GM12891 (cell line): ENCODE measurements around the gene CCDC70.

Experiments used
- DNase-seq: peaks from one replicate; pipeline ENCODE4 v3.0.0; 2011; ENCODE audit warnings: low spot score; ENCODE audit not compliant: insufficient read length
- FAIRE-seq: peaks from 2 replicates; lab custom pipeline; 2011; peaks lifted over from hg19 to GRCh38; lab: Jason Lieb, UNC
- PAX5 ChIP-seq: IDR thresholded peaks from 2 replicates; pipeline ENCODE4 v1.6.1; 2011; ENCODE audit warnings: low read length, moderate library complexity, mild to moderate bottlenecking; ENCODE audit not compliant: insufficient read depth, severe bottlenecking
- POLR2A ChIP-seq: IDR thresholded peaks from 2 replicates; pipeline ENCODE4 v1.6.1; 2011; ENCODE audit warnings: low read depth, low read length, control low read depth
- POLR2AphosphoS5 ChIP-seq: IDR thresholded peaks from 2 replicates; pipeline ENCODE4 v1.6.1; 2011; ENCODE audit warnings: low read depth, low read length, control low read depth
- POU2F2 ChIP-seq: IDR thresholded peaks from 2 replicates; pipeline ENCODE4 v1.6.1; 2011; ENCODE audit warnings: low read depth, mild to moderate bottlenecking, control low read depth, low read length, moderate library complexity
- SPI1 ChIP-seq: IDR thresholded peaks from 2 replicates; pipeline ENCODE4 v1.6.1; 2011; ENCODE audit warnings: low read depth, low read length, control low read depth
- TAF1 ChIP-seq: IDR thresholded peaks from 2 replicates; pipeline ENCODE4 v1.6.1; 2011; ENCODE audit warnings: low read depth, low read length, control low read depth

CCDC70 gene

GRCh38 chr13:51839711-51840540 lies 21.8 kb upstream of the CCDC70 start:
- DNase-seq (no peak), FAIRE-seq (no peak)
- no peak for TF ChIP-seq POLR2AphosphoS5
- TF ChIP-seq SPI1, result no peak
- no peak for TF ChIP-seq PAX5

DNA sequence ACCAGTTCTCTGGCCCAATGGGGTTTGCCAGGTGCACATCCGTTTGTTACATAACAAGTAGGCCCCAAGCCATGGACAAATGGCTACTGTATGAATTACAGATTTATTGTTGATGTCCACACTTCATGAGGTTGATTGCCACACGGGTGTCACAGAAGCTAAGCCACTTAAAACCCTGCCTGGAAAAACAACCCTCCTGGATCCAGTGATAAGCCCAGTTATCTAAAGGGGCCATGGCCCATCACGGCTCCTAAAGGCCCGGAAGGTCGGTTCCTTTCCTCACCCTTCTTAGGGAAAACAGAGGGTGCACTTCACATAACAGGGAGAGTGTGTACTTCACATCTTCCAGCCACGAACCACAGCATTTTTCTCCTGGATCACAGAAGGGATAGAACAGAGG lies 20.9 kb upstream of the CCDC70 start:
- FAIRE-seq, result no peak
- no peak for DNase-seq
- TF ChIP-seq PAX5, result no peak
- TF ChIP-seq POU2F2, result no peak
- TF ChIP-seq SPI1, result no peak
- TF ChIP-seq POLR2A, result no peak
- no peak for TF ChIP-seq POLR2AphosphoS5
- TF ChIP-seq TAF1, result no peak

DNA sequence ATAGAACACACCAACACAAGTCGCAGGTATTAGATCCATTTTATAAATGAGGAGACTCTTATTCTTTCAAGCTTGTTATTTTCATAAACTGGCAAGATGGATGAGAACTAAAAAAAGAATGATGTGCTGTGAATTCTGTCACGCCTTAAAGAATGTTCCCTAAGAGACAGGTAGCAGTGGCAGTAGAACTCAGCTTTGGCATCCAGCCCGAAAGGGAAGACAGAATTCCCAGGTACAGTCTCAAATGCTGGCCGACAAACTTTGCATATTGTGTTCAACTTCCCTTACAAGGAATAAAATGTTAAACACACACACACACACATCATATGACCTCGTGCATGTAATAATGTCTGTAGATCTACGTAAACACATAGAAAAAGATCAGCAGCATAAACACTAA lies 20.0 kb upstream of the CCDC70 start:
- DNase-seq, result no peak
- no peak for FAIRE-seq
- TF ChIP-seq SPI1, result no peak
- TF ChIP-seq POLR2A, result no peak
- no peak for TF ChIP-seq TAF1

DNA sequence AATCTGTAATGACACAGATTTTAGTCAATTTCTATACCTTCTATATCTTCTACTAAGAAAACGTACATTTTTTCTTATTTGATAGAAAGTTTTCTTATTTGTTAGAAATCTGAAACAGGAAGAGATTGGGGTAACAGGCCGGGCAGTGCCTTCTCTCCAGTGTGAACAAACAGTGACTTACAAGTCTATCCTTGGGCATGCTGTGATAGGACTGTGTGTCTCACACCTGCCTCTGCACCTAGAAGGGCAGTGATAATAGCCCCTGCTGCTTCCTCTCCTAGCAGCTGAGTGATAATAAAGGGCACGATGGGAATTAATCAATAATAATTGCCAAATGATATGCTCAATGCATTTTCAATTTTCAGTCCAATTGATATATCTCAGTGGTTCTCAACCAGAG lies 18.2 kb upstream of the CCDC70 start:
- TF ChIP-seq TAF1 (no peak), POU2F2 (no peak), PAX5 (no peak), POLR2AphosphoS5 (no peak), POLR2A (no peak), SPI1 (no peak)
- FAIRE-seq, result no peak
- DNase-seq, result no peak

DNA sequence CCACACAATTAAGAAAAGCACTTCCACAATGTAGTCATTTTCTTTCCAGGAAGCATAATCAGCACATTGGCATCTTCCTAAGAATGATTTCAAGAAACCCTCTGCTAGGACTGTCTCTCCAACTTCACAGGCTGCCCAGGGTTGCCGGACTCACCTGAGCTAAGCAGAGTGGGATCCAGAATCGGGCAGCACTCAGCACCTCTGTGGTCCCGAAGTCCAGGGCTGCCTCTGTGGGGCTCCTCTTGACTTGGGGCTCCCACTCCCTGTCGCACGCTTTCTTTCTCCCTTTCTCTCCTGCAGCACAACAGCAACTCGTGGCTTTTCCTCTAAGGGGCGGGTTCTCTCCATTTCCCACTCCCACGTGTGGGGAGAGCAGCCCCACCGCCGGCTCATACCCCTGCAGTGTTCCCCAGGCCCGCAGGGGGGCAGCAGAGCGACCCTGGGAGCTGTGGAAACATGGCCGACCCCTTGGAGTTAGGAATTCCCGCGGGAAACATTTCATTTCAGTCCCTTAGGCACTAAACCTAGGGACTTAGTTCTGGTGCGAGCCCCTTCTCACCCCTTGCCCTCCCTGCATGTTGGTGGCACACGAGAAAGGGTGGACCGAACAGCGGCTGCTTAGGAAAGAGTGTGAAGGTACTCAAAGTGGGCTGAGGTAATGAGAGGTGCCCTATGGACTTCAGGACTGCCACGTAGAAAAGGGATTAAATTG lies 16.8 kb upstream of the CCDC70 start, which contains the start of gene TMEM272:
TSS of gene TMEM272 (minus strand) at position 316 of the 712 bp plus-strand sequence. CDS start 6,647 bp downstream, outside the sequence.
- FAIRE-seq (peak; percentile 57), DNase-seq (peak; percentile 41)
- no peak for TF ChIP-seq POLR2A
- TF ChIP-seq POU2F2, result no peak
- no peak for TF ChIP-seq TAF1
- no peak for TF ChIP-seq POLR2AphosphoS5
- no peak for TF ChIP-seq PAX5
- TF ChIP-seq SPI1, result no peak

DNA sequence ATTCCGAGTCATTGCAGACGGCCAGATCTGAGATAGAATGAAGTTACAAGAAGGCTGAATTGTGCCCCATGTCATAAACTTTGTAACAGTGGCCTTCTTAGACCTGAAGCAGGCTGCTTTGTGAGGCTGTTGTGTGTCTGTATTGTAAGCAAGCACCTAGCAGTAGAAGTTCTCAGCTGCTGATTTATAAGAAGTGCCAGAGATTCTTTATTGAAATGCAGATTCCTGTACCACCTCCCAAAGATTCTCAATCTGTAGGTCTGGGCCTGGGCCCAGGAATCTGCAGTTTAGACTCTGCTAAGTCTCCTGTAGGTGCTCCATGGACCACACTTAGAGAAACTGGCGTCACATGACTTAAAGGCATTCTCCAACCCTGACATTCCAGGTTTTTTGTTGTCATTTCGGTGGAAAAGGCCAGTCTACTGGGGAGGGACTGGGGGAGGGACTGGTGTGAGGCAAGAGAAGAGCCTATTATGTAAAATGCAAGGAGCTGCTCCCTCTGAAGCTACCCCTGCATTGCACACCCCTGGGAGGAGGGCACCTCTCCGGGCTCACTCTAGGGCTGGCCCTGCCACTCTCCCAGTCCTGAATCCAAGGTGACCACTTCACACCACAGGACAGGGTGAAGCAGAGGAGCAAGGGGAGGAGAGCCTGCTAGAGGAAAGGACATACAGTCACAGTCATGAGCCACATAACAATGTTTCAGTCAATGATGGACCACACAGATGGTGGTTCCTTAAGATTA lies 16.0 kb upstream of the CCDC70 start:
- DNase-seq (no peak), FAIRE-seq (no peak)
- TF ChIP-seq TAF1, result no peak
- TF ChIP-seq SPI1, result no peak
- TF ChIP-seq POU2F2, result no peak
- TF ChIP-seq PAX5, result no peak
- TF ChIP-seq POLR2AphosphoS5, result no peak
- no peak for TF ChIP-seq POLR2A

GRCh38 chr13:51846756-51847155 lies 15.0 kb upstream of the CCDC70 start:
- FAIRE-seq, result no peak
- no peak for TF ChIP-seq PAX5
- no peak for TF ChIP-seq SPI1
- no peak for TF ChIP-seq POU2F2
- no peak for TF ChIP-seq POLR2AphosphoS5
- no peak for TF ChIP-seq POLR2A
- TF ChIP-seq TAF1, result no peak

DNA sequence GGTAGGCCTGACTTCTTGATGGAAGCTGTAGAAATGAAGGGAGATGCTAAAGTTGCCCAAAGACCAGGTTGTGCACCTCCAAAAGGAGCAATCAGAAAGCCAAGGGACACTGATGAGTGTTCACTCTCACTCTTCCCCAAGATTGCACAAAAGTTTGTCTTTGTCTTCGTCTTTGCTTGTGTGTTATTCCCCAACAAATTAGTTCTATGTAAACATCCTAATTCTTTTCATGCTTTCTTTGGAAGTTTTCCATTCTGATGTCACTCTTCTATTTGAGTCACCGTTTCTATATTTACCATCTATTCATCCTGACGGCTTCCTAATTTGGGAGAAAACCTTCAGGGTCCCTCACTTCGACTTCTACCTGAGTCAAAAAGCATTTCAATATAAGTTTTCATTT lies 13.1 kb upstream of the CCDC70 start:
- TF ChIP-seq POLR2AphosphoS5, result no peak
- no peak for TF ChIP-seq TAF1
- no peak for TF ChIP-seq PAX5
- no peak for TF ChIP-seq POU2F2
- no peak for TF ChIP-seq POLR2A
- TF ChIP-seq SPI1, result no peak
- DNase-seq (no peak), FAIRE-seq (no peak)

More at GRCh38 chr13:51846756-51847155, 15.0 kb upstream of the CCDC70 start:
- no peak for DNase-seq

DNA sequence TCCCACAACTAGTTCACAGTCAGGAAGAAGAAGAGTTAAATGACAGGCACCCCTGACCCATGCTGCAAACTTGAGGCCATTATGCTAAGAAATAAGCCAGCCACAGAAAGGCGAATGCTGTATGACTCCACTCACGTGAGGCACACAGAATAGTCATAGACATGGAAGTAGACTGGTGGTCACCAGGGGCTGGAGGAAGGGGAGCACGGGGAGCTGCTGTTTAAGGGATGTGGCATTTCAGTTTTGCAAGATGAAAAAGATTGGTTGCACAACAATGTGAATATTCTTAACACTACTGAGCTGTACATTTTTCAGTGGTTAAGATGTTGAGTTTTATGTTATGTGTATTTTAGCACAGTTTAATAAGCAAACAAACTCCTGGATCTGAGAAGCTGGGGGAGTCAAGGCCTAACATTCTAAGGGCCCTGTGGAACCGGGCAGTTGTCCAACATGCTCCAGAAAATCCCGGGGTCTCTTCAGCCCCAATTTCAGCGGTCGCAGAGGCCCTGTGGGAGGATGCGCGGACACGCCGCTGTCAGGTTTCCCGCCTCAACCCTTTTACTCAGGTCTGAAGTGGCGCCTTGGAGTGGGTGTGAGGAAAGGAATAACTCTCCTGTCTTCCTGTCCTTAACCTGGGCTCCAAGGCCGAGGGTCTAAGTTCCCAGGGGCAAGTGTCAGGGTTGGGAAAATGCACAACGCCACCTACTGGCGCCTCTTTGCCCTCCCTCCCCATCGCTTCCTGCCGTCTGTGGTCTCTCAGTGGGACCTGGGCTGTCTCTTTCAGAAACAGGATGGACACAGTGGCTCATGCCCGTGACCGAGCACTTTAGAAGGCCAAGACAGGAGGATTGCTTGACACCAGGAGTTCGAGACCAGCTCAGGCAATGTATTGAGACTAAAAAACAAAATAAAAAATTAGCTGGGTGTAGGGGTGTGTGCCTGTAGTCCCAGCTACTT lies 12.3 kb upstream of the CCDC70 start:
- no peak for TF ChIP-seq POLR2AphosphoS5
- TF ChIP-seq PAX5, result no peak
- TF ChIP-seq TAF1, result no peak
- TF ChIP-seq SPI1, result no peak
- no peak for TF ChIP-seq POU2F2
- TF ChIP-seq POLR2A, result no peak
- DNase-seq (peak; percentile 39), FAIRE-seq (peak; percentile 79)
